HG03060 (cell line): ENCODE results near the gene RDH16.

Experiments
- ATAC-seq: cut with Tn5 transposase; IDR thresholded peaks from one replicate; pipeline ENCODE4 v1.9.1; 2021; ENCODE audit warnings: low read depth, moderate number of reproducible peaks; ENCODE audit not compliant: unreplicated experiment

The RDH16 gene

GRCh38 chr12:56957229-56958052 lies at the start of gene RDH16:
RDH16 (minus strand) TSS chr12:56957608; CDS start chr12:56957462, 146 bp downstream.
- no peak for ATAC-seq

GRCh38 chr12:57006809-57007475 lies 49.5 kb upstream of the RDH16 start:
- ATAC-seq = no peak

- ATAC-seq = no peak
Measured at GRCh38 chr12:57005980-57006808, 48.8 kb upstream of the RDH16 start, which contains the start of gene ZBTB39. ZBTB39 (minus strand) TSS chr12:57006546; CDS start chr12:57004917, 1,629 bp downstream.

GRCh38 chr12:57004651-57005050 lies 47.2 kb upstream of the RDH16 start:
- ATAC-seq = no peak

GRCh38 chr12:57003395-57003794 lies 46.0 kb upstream of the RDH16 start:
- ATAC-seq = no peak

GRCh38 chr12:57001448-57001906 lies 44.1 kb upstream of the RDH16 start:
- ATAC-seq = no peak

GRCh38 chr12:57000393-57000792 lies 43.0 kb upstream of the RDH16 start:
- no peak for ATAC-seq

GRCh38 chr12:56999456-56999855 lies 42.0 kb upstream of the RDH16 start:
- ATAC-seq = no peak

GRCh38 chr12:56998981-56999380 lies 41.6 kb upstream of the RDH16 start:
- peak; percentile 53 for ATAC-seq

GRCh38 chr12:56998316-56998715 lies 40.9 kb upstream of the RDH16 start:
- no peak for ATAC-seq

- ATAC-seq = no peak
Measured at GRCh38 chr12:56996793-56997545, 39.6 kb upstream of the RDH16 start.

GRCh38 chr12:56995930-56996496 lies 38.6 kb upstream of the RDH16 start:
- no peak for ATAC-seq

GRCh38 chr12:56995201-56995929 lies 38.0 kb upstream of the RDH16 start:
- ATAC-seq = no peak

GRCh38 chr12:56994231-56994746 lies 36.9 kb upstream of the RDH16 start:
- ATAC-seq = no peak

- no peak for ATAC-seq
Measured at GRCh38 chr12:56993346-56993745, 35.9 kb upstream of the RDH16 start.

GRCh38 chr12:56991319-56992246 lies 34.2 kb upstream of the RDH16 start:
- ATAC-seq = no peak

GRCh38 chr12:56990648-56991318 lies 33.4 kb upstream of the RDH16 start:
- ATAC-seq = no peak
